Measurements from ENCODE around the gene APH1B.
"Not testable (repeated sequence)": the region's sequence is repeated elsewhere in the genome, so short reads cannot be mapped to it uniquely, and the experiment has no call there.

APH1B gene

DNA sequence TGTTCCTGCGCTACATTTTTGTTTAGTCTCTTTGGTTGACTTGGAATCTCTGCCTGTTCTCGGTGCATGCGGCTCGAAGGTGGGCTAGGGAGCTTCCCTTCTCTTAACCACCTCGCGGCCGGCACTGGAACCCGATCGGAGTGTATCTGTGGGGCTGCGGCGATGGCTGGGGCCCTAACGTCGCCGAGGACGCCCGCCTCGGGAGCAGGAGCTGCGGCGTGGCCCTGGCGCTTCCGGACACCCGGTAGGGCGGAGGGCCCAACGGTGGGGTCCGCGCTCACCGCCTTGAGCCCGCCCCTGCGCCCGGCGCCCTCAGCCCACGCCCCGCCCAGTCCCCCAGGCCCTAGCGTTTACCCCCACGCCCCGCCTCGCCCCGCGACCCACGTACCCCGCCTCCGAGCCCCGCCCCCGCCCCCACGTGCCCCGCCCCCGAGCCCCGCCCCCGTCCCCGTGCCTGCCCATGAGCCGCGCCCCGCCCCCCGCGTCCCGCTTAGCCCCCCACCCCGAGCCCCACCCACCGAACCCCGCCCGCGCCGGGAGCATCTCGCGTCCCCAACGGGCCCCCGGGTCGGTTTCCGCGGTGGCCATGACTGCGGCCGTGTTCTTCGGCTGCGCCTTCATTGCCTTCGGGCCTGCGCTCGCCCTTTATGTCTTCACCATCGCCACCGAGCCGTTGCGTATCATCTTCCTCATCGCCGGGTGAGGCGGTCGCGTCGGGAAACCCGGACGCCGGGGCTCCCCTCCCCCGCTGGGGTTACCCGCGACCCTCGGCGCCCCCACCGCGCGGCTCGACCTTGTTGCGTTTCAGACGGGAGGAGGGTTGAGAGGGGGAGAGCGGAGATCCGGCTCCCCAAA is at the start of gene APH1B:
Gene APH1B (plus strand): TSS at position 568 of the 855 bp plus-strand sequence. CDS start 19 bp downstream, at position 587.
- peak; percentile 44 to 45 for DNase-seq (ENCODE audit: low read depth in 2 of 2)

DNA sequence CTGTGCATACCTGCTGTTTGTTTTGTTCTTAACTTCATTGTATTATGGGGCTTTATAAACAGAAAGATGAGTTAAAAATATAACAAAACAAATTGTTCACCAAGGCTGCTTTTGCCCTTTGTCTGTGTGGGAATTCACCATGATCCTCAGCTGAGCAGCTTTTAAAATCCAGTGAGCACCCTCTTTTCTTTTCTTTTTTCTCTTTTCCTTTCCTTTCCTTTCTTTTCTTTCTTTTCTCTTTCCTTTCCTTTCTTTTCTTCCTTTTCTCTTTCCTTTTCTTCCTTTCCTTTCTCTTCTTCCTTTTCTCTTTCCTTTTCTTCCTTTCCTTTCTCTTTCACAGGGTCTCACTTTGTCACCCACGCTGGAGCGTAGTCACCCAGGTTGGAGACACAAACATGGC is 49.7 kb upstream of the APH1B start:
- DNase-seq (ENCODE audit: low read depth in 2 of 2): no peak

DNA sequence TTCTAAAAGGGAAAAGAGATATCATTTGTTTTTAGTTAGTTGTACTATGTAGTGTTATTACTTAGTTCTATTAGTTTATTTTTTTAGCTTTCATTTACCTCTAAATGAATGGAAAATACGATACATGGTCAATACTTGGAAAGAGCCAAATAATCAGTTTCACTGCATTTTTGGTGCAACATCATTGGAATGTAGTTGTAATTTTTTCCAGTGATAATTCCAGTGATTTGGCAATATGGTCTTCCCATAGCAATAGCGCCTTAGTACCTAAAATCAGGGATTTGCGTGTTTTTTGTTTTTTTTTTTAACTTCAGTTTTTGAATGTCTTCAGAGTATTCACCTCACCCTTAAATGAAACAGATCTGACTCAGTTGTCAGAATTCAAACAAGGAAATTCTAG is 46.2 kb upstream of the APH1B start:
- DNase-seq (ENCODE audit: low read depth in 2 of 2): no peak

DNA sequence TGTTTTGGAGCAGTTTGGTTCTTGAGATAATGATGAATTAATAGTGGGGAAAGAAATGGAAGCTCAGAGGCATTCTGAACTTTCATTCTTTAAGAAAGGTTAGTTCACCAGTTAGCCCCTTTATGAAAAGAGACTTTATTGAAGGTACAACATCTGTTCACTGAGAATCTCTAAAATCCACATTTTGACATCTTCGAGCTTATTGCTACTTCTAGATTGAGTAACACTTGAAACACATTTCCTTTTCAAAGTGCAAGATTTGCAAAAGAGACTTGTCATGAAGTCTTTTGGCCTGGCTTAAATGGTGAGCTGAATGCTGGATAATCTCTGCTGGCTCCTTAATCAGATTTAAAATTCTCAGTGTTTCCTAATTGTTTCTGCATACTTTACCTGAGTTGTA is 45.7 kb upstream of the APH1B start:
- DNase-seq (ENCODE audit: low read depth in 2 of 2): no peak

DNA sequence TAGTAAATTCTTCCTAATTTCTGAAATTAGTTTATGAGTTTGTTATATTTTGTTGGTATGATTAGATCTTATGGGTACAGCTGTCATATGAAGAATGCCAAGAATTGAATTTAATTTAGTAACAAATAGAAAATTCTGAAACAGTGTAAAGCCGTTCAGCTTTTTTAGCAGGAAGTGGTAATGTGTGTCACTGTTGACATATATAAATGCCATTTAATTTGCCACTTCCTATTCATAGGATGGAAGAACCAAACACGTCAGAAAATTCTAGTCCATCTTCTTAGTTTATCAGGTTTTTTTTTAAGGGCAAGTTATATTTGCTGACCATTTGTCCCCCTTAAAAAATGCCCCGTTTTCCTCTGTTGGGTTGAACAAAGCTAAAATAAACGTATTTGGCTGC is 45.0 kb upstream of the APH1B start:
- DNase-seq (ENCODE audit: low read depth in 2 of 2): no peak

DNA sequence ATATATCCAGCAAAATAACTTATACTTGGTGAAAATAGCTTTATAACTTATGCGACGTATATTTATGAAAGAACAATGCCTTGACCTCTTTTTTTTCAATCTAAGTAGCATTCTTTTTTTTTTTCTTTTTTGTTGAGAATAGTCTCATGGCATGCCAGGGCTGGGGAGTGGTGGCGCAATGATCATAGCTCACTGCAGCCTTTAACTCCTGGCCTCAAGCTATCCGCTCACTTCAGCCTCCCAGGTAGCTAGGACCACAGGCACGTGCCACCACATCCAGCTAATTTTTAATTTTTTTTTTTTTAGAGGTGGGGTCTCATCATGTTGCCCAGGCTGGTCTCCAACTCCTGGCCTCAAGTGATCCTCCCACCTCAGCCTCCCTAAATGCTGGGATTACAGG is 44.5 kb upstream of the APH1B start:
- no peak for DNase-seq (ENCODE audit: low read depth in 2 of 2)

DNA sequence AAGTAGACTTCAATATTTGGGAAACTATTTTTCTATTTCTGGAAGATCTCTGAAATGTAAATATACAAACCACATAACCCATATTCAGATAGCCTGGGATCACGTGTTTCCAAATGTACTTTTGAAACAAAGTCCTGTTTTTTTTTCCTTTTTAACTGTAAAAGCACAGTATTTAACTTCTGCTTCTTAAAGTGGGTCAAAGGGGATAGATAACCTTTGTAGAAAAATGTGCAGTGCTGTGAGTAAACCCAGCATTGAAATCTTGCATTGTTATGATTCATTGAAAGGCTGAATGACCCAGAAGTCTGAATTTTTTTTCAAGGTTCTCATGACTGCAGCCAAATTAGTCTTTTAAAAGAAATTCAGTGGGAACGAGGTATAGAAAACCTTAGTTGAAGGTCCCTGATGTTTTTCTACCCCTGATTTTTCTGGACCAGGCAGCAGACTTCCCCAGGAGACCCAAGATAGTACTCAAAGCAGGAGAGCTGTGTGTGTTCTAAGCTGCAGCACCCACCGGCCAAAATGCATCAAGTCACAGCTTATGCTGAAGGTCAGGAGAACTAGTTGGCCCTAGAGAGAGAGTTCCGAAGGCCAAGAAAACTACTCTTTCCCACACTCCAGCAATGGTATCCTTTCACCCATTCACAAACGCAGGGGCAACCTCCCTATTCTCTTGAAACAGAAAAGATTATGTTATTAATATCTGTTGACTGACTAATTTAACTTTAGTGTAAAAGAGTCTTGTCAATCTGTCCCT is 43.6 kb upstream of the APH1B start:
- DNase-seq (ENCODE audit: low read depth in 2 of 2): no peak

DNA sequence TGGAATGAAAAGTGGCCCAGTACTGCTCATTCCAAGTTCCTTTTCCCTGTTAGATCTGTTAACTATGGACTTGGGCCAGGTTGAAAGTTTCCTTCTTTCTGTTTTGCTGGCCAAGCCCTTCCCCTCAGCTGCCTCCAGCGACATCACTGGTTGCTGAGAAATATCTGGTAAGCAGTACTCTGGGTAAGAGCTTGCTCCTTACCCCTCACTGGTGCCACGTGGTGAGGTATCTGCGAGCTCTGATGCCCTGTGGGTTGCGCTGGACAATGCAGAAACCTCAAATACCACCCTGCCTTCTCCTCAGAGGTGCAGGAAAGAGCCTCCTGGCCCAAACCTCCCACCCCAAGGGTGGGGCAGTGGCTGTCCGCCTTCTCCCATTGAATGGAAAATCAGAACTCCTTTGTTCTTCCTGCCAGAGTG is 42.9 kb upstream of the APH1B start:
- DNase-seq (ENCODE audit: low read depth in 2 of 2): no peak

DNA sequence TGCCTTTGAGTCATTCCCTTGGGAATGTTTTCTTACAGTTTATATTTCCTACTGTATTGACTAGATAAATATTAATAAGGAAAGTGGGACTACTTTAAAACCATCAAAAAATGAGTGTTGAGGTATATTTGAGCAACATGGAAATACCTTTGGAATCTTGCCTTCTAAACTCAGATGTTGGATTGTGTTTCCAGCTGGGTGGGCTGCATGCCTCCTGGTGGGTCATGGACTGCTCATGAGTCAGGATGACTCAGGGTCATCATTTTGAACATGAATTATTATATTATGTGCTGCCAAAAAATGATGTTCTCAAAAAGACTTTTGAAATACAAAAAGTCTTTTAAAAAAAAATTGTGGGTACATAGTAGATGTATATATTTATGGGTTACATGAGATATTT is 41.1 kb upstream of the APH1B start:
- DNase-seq (ENCODE audit: low read depth in 2 of 2): peak; percentile 82 to 83

DNA sequence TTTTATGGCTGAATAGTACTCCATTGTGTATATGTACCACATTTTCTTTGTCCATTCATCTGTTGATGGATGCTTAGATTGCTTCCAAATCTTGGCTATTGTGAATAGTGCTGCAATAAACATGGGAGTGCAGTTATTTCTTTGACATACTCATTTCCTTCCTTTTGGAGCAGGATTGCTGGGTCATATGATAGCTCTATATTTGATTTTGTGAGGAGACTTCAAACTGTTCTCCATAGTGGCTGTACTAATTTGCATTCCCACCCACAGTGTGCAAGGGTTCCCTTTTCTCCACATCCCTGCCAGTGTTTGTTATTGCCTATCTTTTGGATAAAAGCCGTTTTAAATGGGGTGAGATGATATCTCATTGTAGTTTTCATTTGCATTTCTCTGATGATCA is 40.3 kb upstream of the APH1B start:
- not testable (repeated sequence) for DNase-seq (ENCODE audit: low read depth in 2 of 2)

DNA sequence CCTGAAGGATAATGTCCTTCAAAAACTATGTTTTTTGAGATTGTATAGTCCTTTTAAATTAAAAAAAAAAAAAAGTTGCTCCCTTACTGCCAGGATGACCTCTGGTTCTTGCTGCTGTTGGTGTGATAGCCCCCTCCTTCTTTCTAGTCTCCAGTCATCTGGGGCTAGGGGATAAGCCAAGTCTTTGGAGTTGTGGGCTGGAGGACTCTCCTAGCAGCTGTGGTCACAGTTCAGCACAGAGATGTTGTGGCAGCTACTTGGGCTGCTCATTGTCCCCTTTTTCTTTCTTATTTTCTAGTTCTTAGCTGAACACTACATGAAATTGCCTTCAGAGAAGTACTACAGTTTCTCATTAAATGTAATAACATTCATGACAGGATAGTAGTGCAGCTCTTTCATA is 39.2 kb upstream of the APH1B start:
- DNase-seq (ENCODE audit: low read depth in 2 of 2): no peak

DNA sequence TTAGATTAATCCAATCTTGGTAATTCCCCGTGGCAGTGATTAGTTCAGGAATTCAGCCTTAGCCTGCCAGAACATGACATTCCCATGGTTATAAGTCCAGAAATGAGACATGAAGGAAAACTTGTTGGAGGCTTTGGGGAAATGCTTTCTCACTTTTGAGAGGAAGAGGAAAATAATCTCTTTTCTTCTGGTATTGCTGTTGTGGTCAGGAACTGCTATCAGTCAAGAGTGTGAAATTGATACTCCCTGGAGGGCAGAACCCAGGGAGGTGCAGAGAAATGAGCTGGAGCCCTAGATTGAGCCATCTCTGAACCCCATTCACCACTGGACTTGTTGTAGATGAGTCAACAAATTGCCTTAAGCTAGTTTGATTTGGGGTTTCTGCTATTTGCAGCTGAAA is 38.6 kb upstream of the APH1B start:
- DNase-seq (ENCODE audit: low read depth in 2 of 2): peak; percentile 68 to 72

DNA sequence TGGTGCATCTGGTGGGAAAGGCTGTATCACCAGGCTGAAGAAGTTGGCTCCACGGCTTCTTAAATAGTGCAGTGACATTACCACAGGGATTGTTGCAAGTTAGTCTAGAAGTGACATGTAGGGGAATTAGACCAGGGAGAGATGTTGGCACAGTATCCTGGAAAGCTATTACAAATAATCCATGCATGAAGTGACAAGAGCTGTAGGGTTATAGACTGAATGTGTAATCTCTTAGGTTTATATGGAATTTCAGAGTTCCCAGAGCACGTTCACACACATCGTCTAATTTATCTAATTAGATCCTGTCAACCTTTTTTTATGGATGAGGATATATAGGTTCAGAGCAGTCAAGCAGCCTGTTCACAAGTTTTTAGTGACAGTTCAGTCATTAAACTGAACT is 37.3 kb upstream of the APH1B start:
- no peak for DNase-seq (ENCODE audit: low read depth in 2 of 2)

DNA sequence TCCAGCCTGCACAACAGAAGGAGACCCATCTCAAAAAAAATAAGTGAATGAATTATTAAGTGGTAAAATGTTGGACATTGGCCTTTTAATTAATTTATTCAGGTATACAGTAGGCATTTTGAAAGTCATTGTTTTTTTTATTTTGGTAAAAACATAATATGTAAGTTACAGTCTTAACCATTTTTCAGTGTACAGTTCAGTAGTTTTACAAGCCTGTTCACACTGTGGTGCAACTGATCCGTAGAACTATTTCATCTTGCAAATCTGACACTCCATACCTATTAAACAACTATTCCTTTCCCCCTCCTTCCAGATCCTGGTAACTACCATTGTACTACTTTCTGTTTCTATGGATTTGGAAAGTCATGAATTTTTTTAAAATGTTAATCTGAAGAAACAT is 36.1 kb upstream of the APH1B start:
- no peak for DNase-seq (ENCODE audit: low read depth in 2 of 2)

DNA sequence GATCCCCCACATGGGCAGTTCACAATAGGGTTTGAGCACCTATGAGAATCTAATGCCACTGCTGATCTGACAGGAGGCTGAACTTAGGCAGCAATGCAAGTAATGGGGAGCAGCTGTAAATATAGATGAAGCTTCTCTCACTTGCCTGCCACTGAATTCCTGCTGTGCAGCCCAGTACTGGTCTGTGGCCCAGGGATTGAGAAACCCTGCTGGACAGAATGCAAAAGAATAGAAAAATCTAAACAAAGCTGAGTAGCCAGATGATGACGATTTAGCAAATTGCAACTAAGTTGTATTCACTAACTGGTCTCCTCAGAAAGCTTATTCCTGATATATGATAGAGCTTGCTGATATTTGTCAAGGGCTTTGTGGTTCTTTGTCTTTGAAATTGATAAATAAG is 34.3 kb upstream of the APH1B start:
- no peak for DNase-seq (ENCODE audit: low read depth in 2 of 2)

DNA sequence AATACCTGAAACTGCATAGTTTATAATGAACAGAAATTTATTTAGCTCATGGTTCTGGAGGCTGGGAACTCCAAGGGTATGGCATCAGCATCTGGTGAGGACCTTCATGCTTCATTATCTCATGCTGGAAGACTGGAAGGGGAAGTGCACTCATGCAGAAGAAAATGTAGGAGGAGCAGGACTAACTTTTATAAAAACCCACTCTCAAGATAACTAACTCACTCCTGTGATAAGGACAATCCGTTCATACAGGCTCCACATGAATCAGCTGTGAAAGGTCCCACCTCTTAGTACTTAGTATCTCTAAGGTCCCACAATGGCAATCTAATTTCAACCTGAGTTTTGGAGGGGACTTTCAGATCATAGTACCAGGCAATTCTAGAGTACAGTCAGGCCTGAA is 33.6 kb upstream of the APH1B start:
- DNase-seq (ENCODE audit: low read depth in 2 of 2): no peak

DNA sequence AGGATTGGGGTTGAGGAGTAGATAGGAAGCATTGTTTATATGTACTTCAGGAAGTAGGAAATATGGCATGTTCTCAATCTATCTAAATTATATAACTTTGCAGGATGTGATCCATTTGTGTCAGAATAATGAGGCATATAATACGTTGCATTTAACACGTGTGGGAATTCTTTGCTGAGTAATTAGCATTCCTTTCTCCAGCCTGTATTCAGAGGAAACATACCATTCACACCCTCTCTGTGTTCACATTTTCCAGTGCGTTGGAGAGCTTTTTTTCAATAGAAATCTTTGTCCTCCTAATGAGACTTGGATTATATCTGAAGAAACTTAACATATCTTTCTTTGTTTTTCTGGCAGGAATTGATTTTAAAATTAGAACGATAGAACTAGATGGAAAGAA is 33.0 kb upstream of the APH1B start:
- peak; percentile 63 to 65 for DNase-seq (ENCODE audit: low read depth in 2 of 2)

DNA sequence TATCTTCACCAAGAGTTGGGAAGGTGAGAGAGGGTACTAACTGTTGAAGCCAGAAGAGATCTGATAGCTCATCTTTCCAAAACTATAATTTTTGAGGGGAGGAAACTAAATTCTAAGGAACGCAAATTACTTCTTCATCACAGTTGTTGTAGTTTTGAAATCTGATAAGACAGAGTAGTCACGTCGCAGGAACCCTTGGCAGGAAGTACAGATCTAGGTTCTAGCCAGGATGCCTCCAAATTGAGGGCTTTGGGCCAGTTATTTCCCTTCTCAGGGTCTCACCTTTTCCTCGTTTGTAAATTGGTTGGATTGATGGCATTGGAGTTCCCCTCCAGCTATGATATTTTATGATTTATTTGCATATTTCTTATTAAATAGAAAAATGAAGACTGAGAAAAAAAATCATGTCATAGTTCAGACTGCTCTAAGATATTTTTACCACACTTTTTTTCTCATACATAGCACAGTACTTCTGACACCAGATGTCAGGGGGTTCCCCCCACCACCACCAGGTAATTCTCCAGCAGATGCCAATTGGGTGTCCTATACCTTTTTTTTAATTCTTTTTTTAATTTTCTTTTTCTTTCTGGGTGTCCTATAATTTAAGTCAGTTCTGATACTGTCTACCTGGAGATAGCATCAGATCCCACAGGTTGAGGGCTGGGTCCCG is 32.3 kb upstream of the APH1B start:
- no peak for DNase-seq (ENCODE audit: low read depth in 2 of 2)

DNA sequence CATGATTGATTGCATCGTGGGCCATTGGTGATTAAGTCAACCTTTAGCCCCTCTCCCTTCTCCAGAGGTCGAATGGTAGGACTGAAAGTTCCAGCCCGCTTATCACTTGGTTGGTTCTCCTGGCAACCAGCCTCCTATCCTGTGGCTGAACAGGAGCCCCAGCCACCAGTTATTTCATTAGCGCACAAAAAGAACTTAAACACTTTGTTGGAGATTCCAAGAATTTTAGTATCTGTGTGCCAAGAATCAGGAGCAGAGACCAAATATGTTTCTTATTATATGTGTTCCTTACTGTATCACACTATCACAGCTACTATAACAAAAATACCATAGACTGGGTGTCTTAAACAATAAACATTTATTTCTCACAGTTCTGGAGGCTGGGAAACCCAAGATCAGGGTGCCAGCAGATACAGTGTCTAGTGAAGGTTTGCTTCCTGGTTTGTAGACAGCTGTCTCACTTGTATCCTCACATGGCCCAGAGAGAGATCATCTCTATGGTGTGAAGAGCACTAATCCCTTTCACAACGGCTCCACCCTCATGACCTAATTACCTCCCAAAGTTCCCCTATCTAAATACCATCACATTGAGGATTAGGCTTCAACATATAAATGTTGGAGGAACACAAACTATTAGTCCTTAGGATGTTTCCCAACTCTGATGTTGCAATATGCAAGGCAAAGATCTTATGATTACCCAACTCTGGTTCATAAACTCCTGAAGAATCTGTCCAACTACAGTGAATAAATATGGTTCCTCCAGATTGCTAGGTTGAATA is 30.5 kb upstream of the APH1B start:
- DNase-seq (ENCODE audit: low read depth in 2 of 2): peak; percentile 93

DNA sequence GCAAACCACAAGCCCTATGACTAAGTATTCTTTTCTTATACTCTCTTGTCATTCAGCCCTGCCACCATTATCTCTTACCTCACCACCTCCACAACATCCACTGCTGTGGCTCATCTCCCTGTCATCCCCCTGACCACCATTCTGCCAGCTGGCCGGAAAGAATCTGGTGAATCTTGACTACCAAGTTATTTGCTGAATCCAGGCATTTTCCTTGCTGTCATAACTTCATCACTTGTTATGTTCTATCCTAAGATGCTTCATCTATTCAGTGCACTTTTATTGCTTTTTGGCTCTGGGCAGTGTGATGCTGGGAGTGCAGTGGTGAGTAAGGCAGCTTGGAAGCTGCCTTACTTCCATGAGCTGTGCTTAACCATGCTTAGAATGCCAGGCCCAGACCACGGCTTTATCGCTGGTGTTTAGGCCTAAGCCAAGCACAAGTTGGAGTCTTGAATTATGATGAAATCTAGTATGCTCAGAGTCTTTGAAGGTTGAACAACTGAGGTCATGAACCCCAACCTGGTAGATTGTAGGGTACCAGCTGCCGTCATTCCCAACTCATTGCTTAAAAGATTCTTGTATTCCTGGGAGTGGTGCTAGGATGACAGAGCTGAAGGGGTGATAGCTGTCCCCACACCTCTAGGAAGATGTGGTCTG is 27.0 kb upstream of the APH1B start:
- peak; percentile 99 for DNase-seq (ENCODE audit: low read depth in 2 of 2)

DNA sequence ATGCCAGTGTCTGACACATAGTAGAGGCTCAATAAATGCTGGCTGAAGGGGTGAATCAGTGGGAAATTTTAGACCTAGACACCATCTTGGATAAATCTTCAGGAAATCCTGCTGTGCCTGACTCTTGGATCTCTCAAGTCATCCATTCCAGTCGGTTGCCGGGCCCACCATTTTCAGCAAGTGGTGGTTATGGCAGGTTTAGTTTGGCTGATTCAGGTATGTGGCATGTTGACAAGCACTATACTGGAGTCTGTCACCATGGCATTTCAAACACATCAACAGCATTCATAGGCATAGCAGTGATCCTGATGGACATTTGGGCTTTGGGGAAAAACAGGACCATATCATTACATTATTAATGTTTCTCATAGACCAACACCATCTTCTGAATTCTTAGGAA is 25.7 kb upstream of the APH1B start:
- DNase-seq (ENCODE audit: low read depth in 2 of 2): no peak

All from fibroblast of skin of left quadriceps (primary cell).